GM18508 (cell line): ENCODE data around the gene RRBP1.

Source experiments
- ATAC-seq: cut with Tn5 transposase; IDR thresholded peaks from one replicate; pipeline ENCODE4 v1.9.1; 2021; ENCODE audit warnings: moderate number of reproducible peaks; ENCODE audit not compliant: insufficient read depth, unreplicated experiment

The RRBP1 gene

GRCh38 chr20:17651129-17651759 is 30.8 kb downstream of the RRBP1 start:
- no peak for ATAC-seq

- no peak for ATAC-seq
Measured at GRCh38 chr20:17650301-17651128, 31.5 kb downstream of the RRBP1 start.

- no peak for ATAC-seq
Measured at GRCh38 chr20:17648791-17649730, 33.0 kb downstream of the RRBP1 start.

GRCh38 chr20:17648315-17648646 is 33.8 kb downstream of the RRBP1 start:
- no peak for ATAC-seq

- ATAC-seq, result no peak
Measured at GRCh38 chr20:17647391-17648314, 34.4 kb downstream of the RRBP1 start.

GRCh38 chr20:17646961-17647301 is 35.1 kb downstream of the RRBP1 start:
- no peak for ATAC-seq

GRCh38 chr20:17646209-17646960 is 35.7 kb downstream of the RRBP1 start:
- no peak for ATAC-seq

- ATAC-seq, result no peak
Measured at GRCh38 chr20:17645546-17646208, 36.4 kb downstream of the RRBP1 start.

- no peak for ATAC-seq
Measured at GRCh38 chr20:17645010-17645409, 37.0 kb downstream of the RRBP1 start.

- ATAC-seq, result no peak
Measured at GRCh38 chr20:17644451-17644850, 37.6 kb downstream of the RRBP1 start.

GRCh38 chr20:17643531-17644188 is 38.4 kb downstream of the RRBP1 start:
- ATAC-seq, result no peak

GRCh38 chr20:17642404-17643269 is 39.4 kb downstream of the RRBP1 start:
- no peak for ATAC-seq

- no peak for ATAC-seq
Measured at GRCh38 chr20:17641993-17642392, 40.0 kb downstream of the RRBP1 start.

GRCh38 chr20:17641520-17641964 is 40.5 kb downstream of the RRBP1 start:
- ATAC-seq, result no peak

- ATAC-seq, result no peak
Measured at GRCh38 chr20:17640875-17641378, 41.1 kb downstream of the RRBP1 start.

GRCh38 chr20:17640146-17640874 is 41.7 kb downstream of the RRBP1 start:
- no peak for ATAC-seq
